Suppressor macrophage treated with lipopolysaccharide for 1 hour (primary cell): ENCODE measurements around the gene ATP2B3.

Source experiments
- DNase-seq, 3 donors: peaks; one replicate each; pipeline ENCODE4 v3.0.0-alpha.2; 2020 to 2022

Gene ATP2B3

GRCh38 chrX:153517423-153517822, at the start of gene ATP2B3:
Gene ATP2B3 (plus strand): TSS chrX:153517642. CDS start chrX:153536248, 18,606 bp downstream.
- DNase-seq, result no peak

DNA sequence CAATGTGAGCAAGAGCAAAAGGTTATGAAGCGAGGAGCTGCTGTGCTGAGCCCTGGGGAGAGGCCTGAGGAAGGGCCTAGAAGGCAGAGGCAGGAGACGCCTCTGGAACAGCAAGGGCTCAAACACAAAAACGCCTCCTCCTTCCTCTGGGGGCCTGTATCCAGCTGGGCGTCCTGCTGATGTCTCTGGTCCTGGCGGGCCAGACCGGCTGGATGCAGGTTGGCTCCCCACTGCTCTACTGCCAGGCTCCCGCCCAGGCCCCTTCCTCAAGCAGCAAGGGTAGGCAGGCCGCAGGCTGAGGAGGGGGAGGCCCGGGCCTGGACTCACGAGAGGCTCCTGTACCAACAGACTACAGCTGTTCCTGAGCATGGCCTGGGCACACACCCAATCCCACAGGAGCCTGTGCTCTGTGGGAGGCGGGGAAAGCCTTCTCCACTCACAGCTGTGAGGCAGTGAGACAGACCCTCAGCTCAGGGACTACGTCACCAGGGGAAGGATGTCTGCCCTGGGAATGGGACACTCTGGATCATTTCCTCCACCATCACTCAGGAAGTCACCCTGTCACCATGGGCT, 49.3 kb upstream of the ATP2B3 start:
- DNase-seq, result no peak

DNA sequence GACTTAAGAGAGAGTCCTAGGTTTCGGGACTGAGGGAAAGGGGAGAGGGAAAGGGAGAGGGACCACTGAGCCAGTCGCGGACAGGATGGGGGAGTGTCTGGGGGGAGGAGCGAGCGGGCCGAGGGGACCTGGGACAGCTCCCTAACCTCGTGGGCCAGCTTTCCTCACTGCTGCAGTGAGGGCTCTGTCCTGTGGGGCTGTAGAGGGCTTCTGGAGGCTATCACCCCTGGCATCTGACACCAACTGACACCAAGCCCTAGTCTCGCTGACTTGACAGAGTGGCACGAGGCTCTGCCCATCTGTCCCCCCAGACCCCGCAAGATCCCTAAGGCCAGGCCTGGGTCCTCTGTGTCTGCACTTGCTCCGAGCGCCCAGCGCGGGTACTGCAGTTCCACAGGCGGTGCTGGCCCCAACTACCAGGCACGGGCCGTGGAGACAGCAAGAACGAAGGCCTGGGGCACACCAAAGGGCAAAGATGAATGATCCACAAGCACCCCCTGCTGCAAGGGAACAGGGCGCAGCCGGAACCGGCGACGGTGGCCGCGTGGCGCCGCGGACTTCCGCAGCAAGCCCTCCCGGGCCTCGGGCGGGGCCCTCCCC, 47.5 kb upstream of the ATP2B3 start:
- DNase-seq, result peak; percentile 23 to 57 (median 48)

- DNase-seq, result peak; percentile 86 to 93 (median 90)
Observed at GRCh38 chrX:153470411-153471363, 46.8 kb upstream of the ATP2B3 start, which contains the start of gene HAUS7. Gene HAUS7 (minus strand): TSS chrX:153470576. CDS start chrX:153470557, 19 bp downstream.

GRCh38 chrX:153471663-153472280, 45.7 kb upstream of the ATP2B3 start:
- no peak for DNase-seq

- DNase-seq, result no peak
Observed at GRCh38 chrX:153473126-153473525, 44.3 kb upstream of the ATP2B3 start.

GRCh38 chrX:153474266-153474665, 43.2 kb upstream of the ATP2B3 start:
- DNase-seq, result no peak

DNA sequence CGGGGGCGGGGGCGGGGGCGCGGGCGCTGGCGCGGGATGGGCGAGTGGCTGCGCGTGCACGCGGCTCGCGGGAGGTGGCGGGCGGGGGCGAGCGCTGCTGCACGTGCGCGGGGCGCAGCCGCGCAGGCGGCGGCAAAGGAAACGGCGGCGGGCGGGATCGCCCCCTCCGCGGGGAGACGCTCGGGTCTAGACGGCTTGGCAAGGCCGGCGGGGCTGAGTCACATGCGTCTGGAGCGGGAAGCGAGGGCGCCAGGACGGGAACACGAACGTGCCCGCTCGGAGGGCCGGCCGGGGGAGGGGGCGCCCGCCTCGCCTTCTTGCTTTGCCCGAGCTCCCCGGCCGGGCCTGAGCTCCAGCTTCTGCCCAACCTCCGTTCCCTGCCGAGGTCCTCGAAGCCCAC, 42.7 kb upstream of the ATP2B3 start:
- peak; percentile 45 to 61 (median 54) for DNase-seq

- no peak for DNase-seq
Observed at GRCh38 chrX:153475271-153475670, 42.2 kb upstream of the ATP2B3 start.

GRCh38 chrX:153475751-153476281, 41.6 kb upstream of the ATP2B3 start:
- no peak for DNase-seq

DNA sequence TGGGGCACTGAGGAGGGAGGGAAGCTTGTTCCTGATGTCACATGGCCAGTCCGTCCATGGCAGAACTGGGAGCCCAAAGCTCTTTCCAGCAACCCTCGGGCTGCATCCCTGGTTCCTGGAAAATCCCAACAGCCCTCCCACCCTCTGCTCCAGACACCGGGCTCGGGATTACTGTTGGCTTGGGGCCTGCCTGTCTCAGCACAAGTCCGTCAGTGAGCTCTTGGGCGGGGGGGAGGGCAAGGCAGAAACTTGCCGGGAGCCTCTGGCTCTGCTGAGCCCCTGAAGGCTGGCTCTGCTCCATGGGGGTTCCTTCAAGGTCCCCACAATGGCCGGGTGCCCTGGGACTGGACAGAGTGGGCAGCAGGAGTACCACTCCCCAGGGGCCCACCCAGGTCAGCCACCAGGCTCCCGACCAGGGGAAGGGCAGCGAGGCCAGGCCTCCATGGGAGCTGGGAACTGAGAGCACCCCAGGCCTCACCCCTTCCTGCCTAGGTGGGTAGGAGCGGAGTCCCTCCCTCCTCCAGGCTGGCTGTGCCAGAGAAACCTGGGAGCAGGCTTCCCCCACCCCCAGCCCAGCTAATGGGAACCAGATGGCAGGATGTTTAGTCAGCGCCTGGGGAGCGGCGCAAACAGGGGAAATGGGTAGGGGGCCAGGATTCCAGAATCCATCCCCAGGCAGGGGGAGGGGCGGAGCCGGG, 40.6 kb upstream of the ATP2B3 start:
- no peak for DNase-seq

DNA sequence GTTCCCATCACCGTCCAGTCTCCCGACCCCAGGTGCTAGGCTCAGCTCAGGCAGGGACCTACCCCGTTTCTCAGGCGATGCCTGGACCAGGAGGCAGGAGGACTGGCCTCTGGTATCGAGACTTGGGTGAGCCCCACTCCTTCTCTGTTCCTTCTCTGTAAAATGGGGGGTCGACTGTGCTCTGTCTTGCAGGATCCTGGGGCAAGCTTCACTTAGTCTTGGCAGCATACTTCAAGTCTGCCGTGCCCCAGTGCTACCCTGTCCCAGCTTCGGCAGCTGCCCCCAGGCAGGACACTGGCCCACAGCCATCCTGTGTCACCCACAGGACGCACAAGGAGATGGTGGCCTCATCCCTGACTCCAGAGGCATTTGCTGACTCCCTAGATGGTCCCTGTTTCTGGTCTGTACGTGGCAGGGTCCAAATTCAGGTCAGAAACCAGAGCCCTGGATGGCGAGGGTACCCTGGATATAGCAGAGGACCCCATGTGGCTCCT, 40.0 kb upstream of the ATP2B3 start:
- no peak for DNase-seq

GRCh38 chrX:153477901-153478300, 39.5 kb upstream of the ATP2B3 start:
- DNase-seq, result no peak

DNA sequence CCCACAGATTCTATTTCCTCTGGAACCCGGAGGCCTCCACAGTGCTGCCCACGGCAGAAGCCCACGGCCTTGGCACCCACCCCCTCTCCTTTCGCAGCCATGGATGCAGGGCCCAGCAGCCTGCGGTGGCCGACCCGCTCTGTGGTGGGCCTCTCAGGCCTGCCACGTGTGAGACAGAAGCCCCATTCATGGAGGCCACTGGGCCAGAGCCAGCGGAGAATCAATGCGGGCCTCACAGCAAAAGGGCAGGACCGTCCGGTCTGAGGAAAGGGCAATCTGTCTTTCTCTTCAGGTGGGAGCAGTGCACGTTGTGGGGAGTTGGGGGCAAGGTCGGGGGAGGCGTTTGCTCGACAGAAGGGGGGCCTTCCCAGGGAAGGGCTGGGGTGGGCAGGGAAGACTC, 38.7 kb upstream of the ATP2B3 start:
- no peak for DNase-seq

DNA sequence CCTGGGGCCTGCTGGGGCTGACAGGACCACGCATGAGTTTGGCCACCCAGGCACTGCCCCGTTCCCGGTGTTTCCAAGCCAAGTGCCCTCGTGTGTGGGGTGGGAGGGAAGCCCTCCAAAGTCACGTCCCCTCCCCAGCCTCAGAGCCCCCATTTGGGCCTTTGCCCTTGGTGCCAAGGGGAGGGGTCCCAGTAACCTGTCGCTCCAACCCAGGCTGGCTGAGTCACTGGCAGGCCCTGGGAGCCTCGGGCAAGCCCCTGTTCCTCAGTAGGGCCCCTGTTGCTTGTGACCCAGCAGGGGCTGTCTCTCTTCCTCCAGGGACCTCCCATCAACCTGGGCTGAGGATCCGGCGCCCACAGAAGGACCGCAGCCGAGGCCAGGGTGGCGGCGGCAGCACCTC, 36.4 kb upstream of the ATP2B3 start:
- no peak for DNase-seq

GRCh38 chrX:153482376-153483015, 34.9 kb upstream of the ATP2B3 start:
- DNase-seq, result no peak

DNA sequence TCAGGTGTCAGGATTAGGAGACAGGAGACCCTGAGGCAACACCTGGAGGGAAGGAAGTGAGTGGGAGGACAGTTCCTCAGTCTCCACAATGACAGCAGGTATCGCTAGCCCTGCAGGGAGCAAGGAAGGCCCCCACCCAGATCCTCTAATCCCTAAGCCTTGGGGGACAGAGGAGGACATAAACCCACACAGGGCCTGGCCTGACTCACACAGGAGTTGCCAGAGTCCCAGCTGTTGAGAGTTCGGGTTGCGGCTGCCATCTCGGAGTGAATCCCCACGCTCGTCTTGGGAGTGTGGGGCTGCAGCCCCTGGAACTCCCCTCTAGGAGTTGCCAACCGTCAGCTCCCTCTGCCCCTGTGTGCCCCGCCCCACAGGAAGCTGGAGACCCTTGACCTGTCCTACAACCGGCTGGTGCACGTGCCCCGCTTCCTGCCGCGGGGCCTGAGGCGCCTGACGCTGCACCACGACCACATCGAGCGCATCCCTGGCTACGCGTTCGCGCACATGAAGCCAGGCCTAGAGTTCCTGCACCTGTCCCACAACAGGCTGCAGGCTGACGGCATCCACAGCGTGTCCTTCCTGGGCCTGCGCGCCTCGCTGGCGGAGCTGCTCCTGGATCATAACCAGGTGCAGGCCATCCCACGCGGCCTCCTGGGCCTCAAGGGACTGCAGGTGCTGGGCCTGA, 31.9 kb upstream of the ATP2B3 start:
- DNase-seq, result no peak

- no peak for DNase-seq
Observed at GRCh38 chrX:153486171-153486570, 31.3 kb upstream of the ATP2B3 start.

GRCh38 chrX:153487590-153488071, 29.8 kb upstream of the ATP2B3 start:
- no peak for DNase-seq

- DNase-seq, result no peak
Observed at GRCh38 chrX:153488231-153488914, 29.1 kb upstream of the ATP2B3 start.
